K562 (cell line): ENCODE results near the gene ANO8. TPM values are rescaled to one million over a fixed set of nuclear protein-coding genes. Genes with fewer than 3 reads are reported as not detected.

Source experiments
- MGA ChIP-seq: fragments of 450-650 bp; IDR thresholded peaks from 2 replicates; pipeline ENCODE4 v1.6.1; 2016; ENCODE audit warnings: mild to moderate bottlenecking, moderate library complexity
- MTA2 ChIP-seq: fragments of 450-650 bp; IDR thresholded peaks from 2 replicates; pipeline ENCODE4 v1.6.1; 2016; ENCODE audit warnings: low read depth
- MYBL2 ChIP-seq, 2 experiments: fragments of 450-650 bp in 1 of 2; sonication (generic) in 1 of 2; formaldehyde crosslinking in 1 of 2; IDR thresholded peaks; 2 replicates each; pipeline versions ENCODE4 v1.6.1 to v1.8.1; 2017 to 2022; ENCODE audit warnings: borderline replicate concordance in 1 of 2, inconsistent platforms in 1 of 2, low read depth in 1 of 2, mild to moderate bottlenecking in 1 of 2, missing genetic modification reagents in 1 of 2, moderate library complexity in 1 of 2
- NR3C1 ChIP-seq: sonication (generic); formaldehyde crosslinking; IDR thresholded peaks from 2 replicates; pipeline ENCODE4 v1.8.1; 2022; ENCODE audit warnings: missing genetic modification reagents
- TCF3 ChIP-seq: sonication (generic); formaldehyde crosslinking; IDR thresholded peaks from 2 replicates; pipeline ENCODE4 v1.4.0; 2020; ENCODE audit warnings: mild to moderate bottlenecking, missing genetic modification reagents
- TCFL5 ChIP-seq: fragments of 250-450 bp; sonication (Bioruptor Pico); conservative IDR thresholded peaks from 2 replicates; pipeline ENCODE4 v1.6.1; 2021; ENCODE audit warnings: mild to moderate bottlenecking, moderate library complexity, matching md5 sums
- ZNF316 ChIP-seq: fragments of 450-650 bp; IDR thresholded peaks from 2 replicates; pipeline ENCODE4 v1.6.1; 2016
- ZNF76 ChIP-seq: fragments of 250-450 bp; sonication (Bioruptor Pico); IDR thresholded peaks from 2 replicates; pipeline ENCODE4 v1.4.0; 2020; ENCODE audit warnings: mild to moderate bottlenecking, moderate library complexity, borderline replicate concordance
- polyA plus RNA-seq, 8 experiments: library from polyadenylated mRNA; depleted of rRNA in 4 of 8; stranded (reverse) in 5 of 8; unstranded in 3 of 8; fragments of >200 nt; fragmentation: Nextera tagmentation in 2 of 8; fragmentation: Illumina TruSeq in 1 of 8; extraction: Ambion mirVana in 2 of 8; extraction: Trizol in 1 of 8; gene quantifications; 2 replicates each; pipeline versions ENCODE4 v1.2.1 to v1.2.3, GENCODE V29; 2011 to 2014; ENCODE audit warnings: inconsistent platforms in 1 of 8, missing spikeins in 1 of 8
- total RNA-seq, 7 experiments: library from RNA; depleted of rRNA in 6 of 7; stranded (reverse); fragments of >200 nt in 6 of 7; fragmentation: Illumina TruSeq in 2 of 7; extraction: Trizol in 2 of 7; gene quantifications; 2 replicates each; pipeline versions ENCODE4 v1.2.1 to v1.2.3, GENCODE V29; 2011 to 2021; ENCODE audit warnings: low replicate concordance in 1 of 7
- TF ChIP-seq, protein P1 (sequence below): fragments of 450-650 bp; IDR thresholded peaks from 2 replicates; pipeline ENCODE4 v1.6.1; 2016

ANO8 gene
- total and polyA plus RNA-seq, 9 of the 15 experiments (the other 6 are each of a cell fraction or from before 2014, with no cell fraction given), result 0.07 to 7.6 (median 2.3) TPM; not detected in 1

DNA sequence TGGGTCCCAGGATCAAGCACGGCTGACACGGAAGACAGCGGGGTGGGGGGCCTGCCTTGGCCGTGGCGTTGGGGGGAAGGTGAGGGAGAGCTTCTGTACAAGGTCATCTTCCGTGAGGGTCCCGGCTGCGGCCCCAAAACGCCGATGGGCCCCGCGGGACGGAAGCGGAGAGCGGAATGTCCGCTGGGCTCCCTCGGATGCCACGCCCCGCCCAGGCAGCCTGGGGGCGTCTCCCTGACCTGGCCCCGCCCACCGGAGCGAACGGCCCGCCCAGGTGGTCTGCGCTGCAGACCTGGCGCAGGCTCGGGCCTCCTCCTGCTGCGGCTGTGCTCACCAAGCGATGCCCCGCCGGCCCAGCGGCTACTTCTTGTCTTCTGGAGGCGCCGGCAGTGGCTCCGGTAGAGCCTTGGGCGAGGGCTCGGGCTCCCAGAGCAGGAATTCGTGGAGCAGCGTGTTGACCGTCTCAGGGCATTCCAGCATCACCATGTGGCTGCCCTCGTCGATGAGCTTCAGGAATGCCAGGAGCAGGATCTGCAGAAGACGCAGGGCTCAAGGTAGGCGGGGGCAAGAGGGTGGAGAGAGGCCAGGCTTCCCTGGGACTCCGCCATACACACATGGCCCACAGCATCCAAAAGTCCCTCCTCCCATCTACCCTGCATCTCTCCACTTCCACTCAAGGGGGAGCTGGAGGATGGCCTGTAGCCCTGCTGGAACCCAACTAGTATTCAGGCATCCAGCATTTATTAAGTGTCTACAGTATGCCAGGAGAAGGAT, 42.2 kb downstream of the ANO8 start (continued):
- TF ChIP-seq MGA (no peak; the same call in 1 of the 2 replicates), MTA2 (no peak), MYBL2 (IDR thresholded peaks at IDR 0.05; ENCODE audit: low read depth) (no peak), MYBL2 (CRISPR knock-in tag; IDR thresholded peaks at IDR 0.05; ENCODE audit: borderline replicate concordance) (no peak), NR3C1 (CRISPR knock-in tag) (no peak), TCFL5 (CRISPR knock-in tag) (no peak), ZNF316 (no peak), TCF3 (CRISPR knock-in tag) (no peak), ZNF76 (no peak)
- TF ChIP-seq, protein P1, sequence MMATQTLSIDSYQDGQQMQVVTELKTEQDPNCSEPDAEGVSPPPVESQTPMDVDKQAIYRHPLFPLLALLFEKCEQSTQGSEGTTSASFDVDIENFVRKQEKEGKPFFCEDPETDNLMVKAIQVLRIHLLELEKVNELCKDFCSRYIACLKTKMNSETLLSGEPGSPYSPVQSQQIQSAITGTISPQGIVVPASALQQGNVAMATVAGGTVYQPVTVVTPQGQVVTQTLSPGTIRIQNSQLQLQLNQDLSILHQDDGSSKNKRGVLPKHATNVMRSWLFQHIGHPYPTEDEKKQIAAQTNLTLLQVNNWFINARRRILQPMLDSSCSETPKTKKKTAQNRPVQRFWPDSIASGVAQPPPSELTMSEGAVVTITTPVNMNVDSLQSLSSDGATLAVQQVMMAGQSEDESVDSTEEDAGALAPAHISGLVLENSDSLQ, result no peak
